GM06990 (cell line): Measurements from ENCODE around the gene BHLHA15.

Experiments
- DNase-seq: peaks from one replicate; pipeline ENCODE4 v3.0.0-alpha.2; 2011; ENCODE audit not compliant: insufficient read length; ENCODE audit errors: extremely low read depth
- H3K27me3 ChIP-seq: replicated peaks from 2 replicates; pipeline ENCODE4 v1.6.0; 2011; ENCODE audit warnings: low read length; ENCODE audit not compliant: control insufficient read depth, insufficient read depth
- H3K36me3 ChIP-seq: 2 replicates; pipeline ENCODE4 v1.5.1; 2011; ENCODE audit warnings: low read length; ENCODE audit not compliant: control insufficient read depth, insufficient read depth
- H3K4me3 ChIP-seq: replicated peaks from 2 replicates; pipeline ENCODE4 v1.5.1; 2011; ENCODE audit warnings: low read depth, mild to moderate bottlenecking, control low read depth, low read length
- CTCF ChIP-seq: IDR thresholded peaks from 2 replicates; pipeline ENCODE4 v1.5.1; 2011; ENCODE audit warnings: low read length, control low read depth, mild to moderate bottlenecking, inconsistent platforms; ENCODE audit not compliant: insufficient read depth, poor library complexity, severe bottlenecking

Gene BHLHA15

GRCh38 chr7:98223898-98224700, 12.9 kb downstream of the BHLHA15 start:
- DNase-seq = no peak
- no peak for TF ChIP-seq CTCF
- no peaks in the 10 kb centered on the region for H3K27me3 ChIP-seq
- peaks cover 13% of the 10 kb centered on the region for H3K36me3 ChIP-seq
- no peak overlapping the region for H3K4me3 ChIP-seq

DNA sequence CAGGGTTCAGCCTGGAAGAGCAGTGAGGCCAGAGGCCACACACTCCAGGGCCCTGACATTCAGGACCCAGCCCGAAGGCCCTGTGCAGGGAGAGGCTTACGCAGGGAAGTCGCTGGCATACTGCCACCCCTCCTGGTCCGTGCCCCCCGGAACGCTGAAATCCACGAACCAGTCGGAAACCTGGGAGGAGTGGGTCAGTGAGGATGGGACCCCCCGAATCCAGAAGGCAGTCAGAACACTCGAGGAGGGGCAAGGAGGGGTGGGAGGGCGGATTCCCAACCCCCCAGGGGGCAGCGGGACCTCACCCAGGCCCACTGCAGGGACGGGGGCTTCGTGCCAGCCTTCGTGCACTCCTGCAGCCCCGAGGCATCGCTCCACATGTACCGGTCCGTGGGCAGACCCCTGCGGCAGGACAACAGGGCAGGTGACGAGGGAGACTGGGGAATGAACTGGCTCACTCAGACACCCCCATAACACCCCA, 13.5 kb downstream of the BHLHA15 start:
- H3K27me3 ChIP-seq = no peaks in the 10 kb centered on the region
- no peak overlapping the region for H3K4me3 ChIP-seq
- no peak for DNase-seq
- TF ChIP-seq CTCF = no peak
- H3K36me3 ChIP-seq = peaks cover 13% of the 10 kb centered on the region

GRCh38 chr7:98225913-98226614, 14.8 kb downstream of the BHLHA15 start:
- H3K4me3 ChIP-seq = no peak overlapping the region
- DNase-seq = no peak
- H3K36me3 ChIP-seq = peaks cover 17% of the 10 kb centered on the region
- no peak for TF ChIP-seq CTCF
- H3K27me3 ChIP-seq = no peaks in the 10 kb centered on the region

GRCh38 chr7:98227939-98228338, 16.7 kb downstream of the BHLHA15 start:
- no peak for TF ChIP-seq CTCF
- no peak for DNase-seq
- H3K27me3 ChIP-seq = no peaks in the 10 kb centered on the region
- H3K36me3 ChIP-seq = peaks cover 8% of the 10 kb centered on the region
- no peak overlapping the region for H3K4me3 ChIP-seq

- H3K36me3 ChIP-seq = peaks cover 8% of the 10 kb centered on the region
- DNase-seq = no peak
- H3K4me3 ChIP-seq = no peak overlapping the region
- H3K27me3 ChIP-seq = no peaks in the 10 kb centered on the region
- TF ChIP-seq CTCF = no peak
Measured at GRCh38 chr7:98228801-98229200, 17.6 kb downstream of the BHLHA15 start.
